Neural cell (in vitro differentiated cells): ENCODE data around the gene TBC1D8. TPM values are rescaled to one million over a fixed set of nuclear protein-coding genes. Genes with fewer than 3 reads are reported as not detected.

ENCODE experiments used
- H2AFZ ChIP-seq: fragments of 200-600, 300-800 bp; sonication (generic), shearing (Covaris generic); 2 replicates; pipeline ENCODE4 v1.6.0; 2014; ENCODE audit warnings: low read depth, mild to moderate bottlenecking, antibody characterized with exemption, low read length, moderate library complexity
- H3F3A ChIP-seq: fragments of 200-600 bp; shearing (Covaris generic); 2 replicates; pipeline ENCODE4 v1.6.1; 2016; ENCODE audit warnings: mild to moderate bottlenecking, moderate library complexity, mixed read lengths, antibody characterized with exemption, low read length; ENCODE audit not compliant: insufficient read depth, poor library complexity, severe bottlenecking
- H3K27ac ChIP-seq: fragments of 200-600, 300-800 bp; sonication (generic), shearing (Covaris generic); 2 replicates; pipeline ENCODE4 v1.5.1; 2014; ENCODE audit warnings: mild to moderate bottlenecking, low read length, moderate library complexity
- H3K27me3 ChIP-seq: fragments of 300-800, 200-600 bp; sonication (generic), shearing (Covaris generic); 2 replicates; pipeline ENCODE4 v1.6.0; 2014; ENCODE audit warnings: mild to moderate bottlenecking, low read depth, low read length, moderate library complexity; ENCODE audit not compliant: insufficient read depth
- H3K36me3 ChIP-seq: fragments of 300-800, 200-600 bp; sonication (generic), shearing (Covaris generic); 2 replicates; pipeline ENCODE4 v1.5.1; 2014; ENCODE audit warnings: mild to moderate bottlenecking, antibody characterized with exemption, low read length, moderate library complexity; ENCODE audit not compliant: insufficient read depth
- H3K4me2 ChIP-seq: fragments of 300-800, 200-600 bp; sonication (generic), shearing (Covaris generic); 2 replicates; pipeline ENCODE4 v1.6.0; 2014; ENCODE audit warnings: mild to moderate bottlenecking, low read length
- H3K4me3 ChIP-seq: fragments of 300-800, 200-600 bp; sonication (generic), shearing (Covaris generic); 2 replicates; pipeline ENCODE4 v1.5.1; 2014; ENCODE audit warnings: mild to moderate bottlenecking, low read length, moderate library complexity
- H3K79me2 ChIP-seq: fragments of 200-600 bp; shearing (Covaris generic); replicated peaks from 2 replicates; pipeline ENCODE4 v1.6.0; 2014; ENCODE audit warnings: mild to moderate bottlenecking, low read length, moderate library complexity; ENCODE audit not compliant: insufficient read depth
- H3K9ac ChIP-seq: fragments of 300-800, 200-600 bp; sonication (generic), shearing (Covaris generic); 2 replicates; pipeline ENCODE4 v1.6.1; 2016; ENCODE audit warnings: mild to moderate bottlenecking, low read length, mixed read lengths
- H3K9me2 ChIP-seq: fragments of 200-600 bp; shearing (Covaris generic); 2 replicates; pipeline ENCODE4 v1.6.1; 2016; ENCODE audit warnings: mild to moderate bottlenecking, low read length, mixed read lengths; ENCODE audit not compliant: insufficient read depth
- H3K9me3 ChIP-seq: fragments of 200-600, 300-800 bp; sonication (generic), shearing (Covaris generic); 2 replicates; pipeline ENCODE4 v1.6.1; 2016; ENCODE audit warnings: mild to moderate bottlenecking, mixed run types, low read length, moderate library complexity, mixed read lengths
- H4K20me1 ChIP-seq: fragments of 200-600 bp; shearing (Covaris generic); 2 replicates; pipeline ENCODE4 v1.6.1; 2016; ENCODE audit warnings: mild to moderate bottlenecking, mixed run types; ENCODE audit not compliant: insufficient read depth
- CTCF ChIP-seq: fragments of 450-650 bp; IDR thresholded peaks from 2 replicates; pipeline ENCODE4 v1.5.1; 2014; ENCODE audit warnings: antibody characterized with exemption, mild to moderate bottlenecking, moderate library complexity; ENCODE audit not compliant: poor library complexity, severe bottlenecking
- EP300 ChIP-seq: fragments of 450-650 bp; conservative IDR thresholded peaks from 2 replicates; pipeline ENCODE4 v1.6.1; 2014; ENCODE audit warnings: antibody characterized with exemption, mild to moderate bottlenecking, moderate library complexity; ENCODE audit not compliant: poor library complexity, severe bottlenecking
- EZH2 ChIP-seq: fragments of 200-600, 300-800 bp; shearing (Covaris generic), sonication (generic); IDR thresholded peaks from 2 replicates; pipeline ENCODE4 v1.6.1; 2014; ENCODE audit warnings: antibody characterized with exemption, low read length, borderline replicate concordance, mild to moderate bottlenecking; ENCODE audit not compliant: insufficient read depth, poor library complexity, severe bottlenecking
- MXI1 ChIP-seq: fragments of 450-650 bp; conservative IDR thresholded peaks from 2 replicates; pipeline ENCODE4 v1.6.1; 2014; ENCODE audit warnings: antibody characterized with exemption, mild to moderate bottlenecking; ENCODE audit not compliant: poor library complexity, severe bottlenecking
- POLR2AphosphoS5 ChIP-seq: IDR thresholded peaks from 2 replicates; pipeline ENCODE4 v1.6.1; 2012
- RAD21 ChIP-seq: fragments of 450-650 bp; conservative IDR thresholded peaks from 2 replicates; pipeline ENCODE4 v1.6.1; 2014; ENCODE audit warnings: antibody characterized with exemption, mild to moderate bottlenecking, moderate library complexity
- SMC3 ChIP-seq: fragments of 450-650 bp; conservative IDR thresholded peaks from 2 replicates; pipeline ENCODE4 v1.6.1; 2014; ENCODE audit warnings: antibody characterized with exemption, mild to moderate bottlenecking, moderate library complexity; ENCODE audit not compliant: poor library complexity
- TAF1 ChIP-seq: IDR thresholded peaks from 2 replicates; pipeline ENCODE4 v1.6.1; 2012; ENCODE audit warnings: low read depth
- polyA plus RNA-seq: library from polyadenylated mRNA; depleted of rRNA; stranded (reverse); fragments of >200 nt; gene quantifications from 2 replicates; pipeline ENCODE4 v1.2.3, GENCODE V29; 2014
- TF ChIP-seq, protein P1 (sequence below): IDR thresholded peaks from 2 replicates; pipeline ENCODE4 v1.6.1; 2012; ENCODE audit warnings: borderline replicate concordance

The TBC1D8 gene
- polyA plus RNA-seq, 1 donor from 2014 or later = 5.3 TPM

DNA sequence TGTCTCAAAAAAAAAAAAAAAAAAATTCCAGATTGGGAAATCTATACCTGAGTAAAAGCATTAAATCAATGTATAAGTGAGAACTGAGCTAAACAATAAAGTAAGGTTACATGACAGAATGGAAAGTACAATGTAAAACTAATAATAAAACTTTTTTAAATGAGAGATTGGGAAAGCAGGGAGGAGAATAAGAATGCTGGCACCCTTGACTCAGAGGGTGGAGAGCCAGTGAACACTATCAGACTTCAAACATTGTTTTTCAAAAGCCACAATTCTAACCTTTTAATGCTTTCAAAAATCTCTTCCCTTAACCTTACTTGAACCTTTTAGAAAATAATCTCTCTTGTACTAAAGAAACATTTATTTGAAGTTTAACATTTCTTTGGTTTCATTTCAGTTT lies 63.5 kb downstream of the TBC1D8 start:
- Histone ChIP-seq H3K36me3 (no peaks in the 10 kb centered on the region), H3K79me2 (no peaks in the 10 kb centered on the region), H4K20me1 (no peaks in the 10 kb centered on the region), H3K4me2 (no peak overlapping the region), H3K9me3 (no peaks in the 10 kb centered on the region), H3K27me3 (no peaks in the 10 kb centered on the region), H3K4me3 (no peak overlapping the region), H3K9me2 (no peaks in the 10 kb centered on the region), H3K9ac (no peak overlapping the region), H2AFZ (no peak overlapping the region), H3K27ac (no peak overlapping the region), H3F3A (no peaks in the 10 kb centered on the region)
- TF ChIP-seq EZH2 = no peak
- TF ChIP-seq, protein P1, sequence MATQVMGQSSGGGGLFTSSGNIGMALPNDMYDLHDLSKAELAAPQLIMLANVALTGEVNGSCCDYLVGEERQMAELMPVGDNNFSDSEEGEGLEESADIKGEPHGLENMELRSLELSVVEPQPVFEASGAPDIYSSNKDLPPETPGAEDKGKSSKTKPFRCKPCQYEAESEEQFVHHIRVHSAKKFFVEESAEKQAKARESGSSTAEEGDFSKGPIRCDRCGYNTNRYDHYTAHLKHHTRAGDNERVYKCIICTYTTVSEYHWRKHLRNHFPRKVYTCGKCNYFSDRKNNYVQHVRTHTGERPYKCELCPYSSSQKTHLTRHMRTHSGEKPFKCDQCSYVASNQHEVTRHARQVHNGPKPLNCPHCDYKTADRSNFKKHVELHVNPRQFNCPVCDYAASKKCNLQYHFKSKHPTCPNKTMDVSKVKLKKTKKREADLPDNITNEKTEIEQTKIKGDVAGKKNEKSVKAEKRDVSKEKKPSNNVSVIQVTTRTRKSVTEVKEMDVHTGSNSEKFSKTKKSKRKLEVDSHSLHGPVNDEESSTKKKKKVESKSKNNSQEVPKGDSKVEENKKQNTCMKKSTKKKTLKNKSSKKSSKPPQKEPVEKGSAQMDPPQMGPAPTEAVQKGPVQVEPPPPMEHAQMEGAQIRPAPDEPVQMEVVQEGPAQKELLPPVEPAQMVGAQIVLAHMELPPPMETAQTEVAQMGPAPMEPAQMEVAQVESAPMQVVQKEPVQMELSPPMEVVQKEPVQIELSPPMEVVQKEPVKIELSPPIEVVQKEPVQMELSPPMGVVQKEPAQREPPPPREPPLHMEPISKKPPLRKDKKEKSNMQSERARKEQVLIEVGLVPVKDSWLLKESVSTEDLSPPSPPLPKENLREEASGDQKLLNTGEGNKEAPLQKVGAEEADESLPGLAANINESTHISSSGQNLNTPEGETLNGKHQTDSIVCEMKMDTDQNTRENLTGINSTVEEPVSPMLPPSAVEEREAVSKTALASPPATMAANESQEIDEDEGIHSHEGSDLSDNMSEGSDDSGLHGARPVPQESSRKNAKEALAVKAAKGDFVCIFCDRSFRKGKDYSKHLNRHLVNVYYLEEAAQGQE = no peak
- no peak for TF ChIP-seq SMC3
- no peak for TF ChIP-seq EP300
- TF ChIP-seq RAD21 = no peak
- TF ChIP-seq POLR2AphosphoS5 = no peak
- TF ChIP-seq CTCF = no peak
- no peak for TF ChIP-seq MXI1
- no peak for TF ChIP-seq TAF1

- Histone ChIP-seq H3K9me2 (no peaks in the 10 kb centered on the region), H3K27me3 (no peaks in the 10 kb centered on the region), H3K4me3 (no peak overlapping the region), H4K20me1 (no peaks in the 10 kb centered on the region), H3F3A (no peaks in the 10 kb centered on the region), H3K9me3 (no peaks in the 10 kb centered on the region), H3K27ac (no peak overlapping the region), H3K4me2 (no peak overlapping the region), H3K36me3 (no peaks in the 10 kb centered on the region), H3K9ac (no peak overlapping the region), H3K79me2 (no peaks in the 10 kb centered on the region), H2AFZ (no peak overlapping the region)
- TF ChIP-seq EZH2 = no peak
- no peak for TF ChIP-seq MXI1
- no peak for TF ChIP-seq SMC3
- TF ChIP-seq, protein P1 = no peak
- TF ChIP-seq EP300 = no peak
- TF ChIP-seq RAD21 = no peak
- no peak for TF ChIP-seq POLR2AphosphoS5
- TF ChIP-seq TAF1 = no peak
- TF ChIP-seq CTCF = no peak
Observed at GRCh38 chr2:101083613-101084012, 67.6 kb downstream of the TBC1D8 start.
